Activated CD4-positive, alpha-beta T cell treated with anti-CD3 and anti-CD28 coated beads for 36 hours (primary cell): ENCODE measurements around the gene ST6GAL1. TPM values are rescaled to one million over a fixed set of nuclear protein-coding genes. Genes with fewer than 3 reads are reported as not detected.
"Not testable (repeated sequence)": the region's sequence is repeated elsewhere in the genome, so short reads cannot be mapped to it uniquely, and the experiment has no call there.

Experiments
- ATAC-seq: fragments of 200-7000 bp; cut with Tn5 transposase; one replicate; pipeline ENCODE4 v1.10.0; 2021; ENCODE audit warnings: mild to moderate bottlenecking, moderate library complexity
- CTCF ChIA-PET: fragments of 350-600 bp; sonication (Branson Sonifier 250); formaldehyde crosslinking; loops from one replicate; lab custom pipeline; 2021; ENCODE audit warnings: antibody characterized with exemption; lab: Charles Lee
- POLR2A ChIA-PET: fragments of 350-600 bp; sonication (Branson Sonifier 250); formaldehyde crosslinking; loops from one replicate; lab custom pipeline; 2021; ENCODE audit warnings: antibody characterized with exemption, inconsistent platforms; lab: Charles Lee
- DNase-seq: peaks from one replicate; pipeline ENCODE4 v3.0.0-alpha.2; 2020
- H3K27ac Mint-ChIP-seq: one replicate; pipeline ENCODE4 v1.8.0; 2021; ENCODE audit warnings: mixed read lengths
- H3K27me3 Mint-ChIP-seq: one replicate; pipeline ENCODE4 v1.8.0; 2021; ENCODE audit warnings: mixed read lengths
- H3K36me3 Mint-ChIP-seq: one replicate; pipeline ENCODE4 v1.8.0; 2021; ENCODE audit warnings: low read depth, mixed read lengths
- H3K4me1 Mint-ChIP-seq: one replicate; pipeline ENCODE4 v1.8.0; 2021; ENCODE audit warnings: mixed read lengths
- H3K4me3 Mint-ChIP-seq: one replicate; pipeline ENCODE4 v1.8.0; 2021; ENCODE audit warnings: mild to moderate bottlenecking, moderate library complexity, mixed read lengths
- H3K9me3 Mint-ChIP-seq: one replicate; pipeline ENCODE4 v1.8.0; 2021; ENCODE audit warnings: low read depth, mixed read lengths
- intact Hi-C, 2 experiments: fragments of 100-400 bp; cut with DNase I in 1 of 2; cut with micrococcal nuclease in 1 of 2; formaldehyde crosslinking; loops; one replicate each; pipeline versions ENCODE4 v1.14.2 to v1.15.1; 2022 to 2024; cut with DNase I, micrococcal nuclease
- total RNA-seq, 2 experiments: library from RNA; stranded (reverse); gene quantifications; one replicate each; pipeline ENCODE4 v1.2.3, GENCODE V29; 2021

Gene ST6GAL1
- total RNA-seq, 2 experiments from 2014 or later: 86.6 to 111 TPM

- H3K36me3 Mint-ChIP-seq: peaks cover 36% of the 10 kb centered on the region
- no peaks in the 10 kb centered on the region for H3K9me3 Mint-ChIP-seq
- ChIA-PET POLR2A (no interaction called here), CTCF (interaction anchor here (0.6 to 1.2 kb wide), 2 partner anchors 9 to 92 kb away, joined by 3 to 4 read pairs; no protein-coding TSS in a partner anchor)
- no peak overlapping the region for H3K4me3 Mint-ChIP-seq
- DNase-seq: no peak
- no peak overlapping the region for H3K27ac Mint-ChIP-seq
- ATAC-seq: no peak
- H3K27me3 Mint-ChIP-seq: no peaks in the 10 kb centered on the region
- H3K4me1 Mint-ChIP-seq: peaks cover 26% of the 10 kb centered on the region
- intact Hi-C loops: no loop called here
Observed at GRCh38 chr3:186940967-186941366, 10.6 kb downstream of the ST6GAL1 start.

GRCh38 chr3:186942168-186942567, 11.8 kb downstream of the ST6GAL1 start:
- intact Hi-C loops: no loop called here
- CTCF ChIA-PET: interaction anchor here (1.6 kb wide), 1 partner anchor 223 kb away, joined by 4 read pairs; no protein-coding TSS in a partner anchor
- no peak overlapping the region for H3K27ac Mint-ChIP-seq
- H3K36me3 Mint-ChIP-seq: peaks cover 37% of the 10 kb centered on the region
- DNase-seq (no peak), ATAC-seq (no peak)
- no peaks in the 10 kb centered on the region for H3K9me3 Mint-ChIP-seq
- H3K27me3 Mint-ChIP-seq: no peaks in the 10 kb centered on the region
- peaks cover 29% of the 10 kb centered on the region for H3K4me1 Mint-ChIP-seq
- H3K4me3 Mint-ChIP-seq: no peak overlapping the region
- POLR2A ChIA-PET: interaction anchor here (1.3 kb wide), 1 partner anchor 11 kb away, joined by 4 read pairs; no protein-coding TSS in a partner anchor

DNA sequence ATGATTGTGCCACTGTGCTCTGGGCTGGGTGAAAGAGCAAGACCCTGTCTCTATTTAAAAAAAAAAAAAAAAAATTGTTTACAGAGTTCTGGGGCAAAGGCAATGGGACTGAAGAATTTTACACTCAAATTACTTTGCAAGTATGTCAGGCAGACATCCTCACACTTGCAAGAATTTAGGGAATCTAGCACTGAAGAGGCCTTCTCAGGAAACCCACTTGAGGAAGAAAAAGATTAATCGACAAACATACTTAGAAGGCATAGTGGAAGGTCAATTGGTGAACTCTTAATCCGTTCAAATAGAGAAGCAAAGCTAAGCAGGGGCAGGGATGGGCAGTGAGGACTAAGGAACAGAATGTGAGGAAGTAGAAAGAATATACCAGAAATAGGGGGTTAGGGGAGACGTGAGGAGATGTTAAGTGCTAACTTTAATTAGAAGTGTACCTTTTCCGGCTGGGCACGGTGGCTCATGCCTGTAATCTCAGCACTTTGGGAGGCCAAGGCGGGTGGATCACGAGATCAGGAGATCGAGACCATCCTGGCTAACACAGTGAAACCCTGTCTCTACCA, 15.0 kb downstream of the ST6GAL1 start:
- DNase-seq (no peak), ATAC-seq (no peak)
- H3K4me1 Mint-ChIP-seq: peaks cover 34% of the 10 kb centered on the region
- H3K9me3 Mint-ChIP-seq: no peaks in the 10 kb centered on the region
- no peak overlapping the region for H3K4me3 Mint-ChIP-seq
- ChIA-PET CTCF (no interaction called here), POLR2A (no interaction called here)
- H3K27ac Mint-ChIP-seq: no peak overlapping the region
- intact Hi-C loops: no loop called here
- peaks cover 43% of the 10 kb centered on the region for H3K36me3 Mint-ChIP-seq
- H3K27me3 Mint-ChIP-seq: no peaks in the 10 kb centered on the region

DNA sequence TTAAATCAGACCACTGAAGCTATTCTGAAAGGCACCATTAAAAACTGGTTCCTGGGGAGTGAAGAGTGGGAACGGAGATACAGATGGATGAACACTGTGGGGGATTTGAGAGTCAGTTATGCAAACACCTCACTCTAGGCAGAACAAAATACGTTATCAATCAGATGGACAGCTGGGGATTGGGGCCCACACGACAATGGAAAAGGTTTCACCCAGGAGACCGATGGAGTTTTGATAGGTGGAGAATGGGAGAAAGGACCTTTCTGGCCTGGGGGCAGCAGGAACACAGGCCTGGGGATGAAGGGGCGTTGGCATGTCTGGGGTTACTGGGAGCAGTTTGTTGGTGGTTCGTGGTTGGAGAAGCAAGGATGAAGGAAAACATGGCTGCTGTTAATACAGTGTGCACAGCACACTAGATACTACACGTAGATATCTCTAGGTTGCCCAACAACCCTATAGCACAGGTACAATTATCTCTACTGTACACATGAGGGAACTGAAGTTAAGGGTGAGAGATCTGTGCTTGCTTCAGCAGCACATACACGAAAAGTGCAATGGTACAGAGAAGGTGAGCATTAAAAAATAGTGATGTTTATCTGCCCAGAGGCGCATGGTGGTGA, 16.5 kb downstream of the ST6GAL1 start:
- H3K36me3 Mint-ChIP-seq: peaks cover 56% of the 10 kb centered on the region
- ChIA-PET POLR2A (no interaction called here), CTCF (interaction anchor here (0.8 to 1.0 kb wide), 2 partner anchors 24 to 97 kb away, joined by 3 read pairs; no protein-coding TSS in a partner anchor)
- no peaks in the 10 kb centered on the region for H3K27me3 Mint-ChIP-seq
- intact Hi-C loops: no loop called here
- peak overlapping the region; percentile 25 for H3K27ac Mint-ChIP-seq
- DNase-seq: no peak
- ATAC-seq: no peak
- peaks cover 38% of the 10 kb centered on the region for H3K4me1 Mint-ChIP-seq
- no peak overlapping the region for H3K4me3 Mint-ChIP-seq
- H3K9me3 Mint-ChIP-seq: peaks cover 5% of the 10 kb centered on the region

- H3K36me3 Mint-ChIP-seq: peaks cover 56% of the 10 kb centered on the region
- ChIA-PET CTCF (interaction anchor here (1.2 kb wide), 2 partner anchors 11 to 17 kb away, joined by 3 to 4 read pairs; no protein-coding TSS in a partner anchor), POLR2A (no interaction called here)
- no peaks in the 10 kb centered on the region for H3K27me3 Mint-ChIP-seq
- H3K27ac Mint-ChIP-seq: no peak overlapping the region
- intact Hi-C loops: no loop called here
- peaks cover 8% of the 10 kb centered on the region for H3K9me3 Mint-ChIP-seq
- ATAC-seq (no peak), DNase-seq (no peak)
- no peak overlapping the region for H3K4me3 Mint-ChIP-seq
- peaks cover 62% of the 10 kb centered on the region for H3K4me1 Mint-ChIP-seq
Observed at GRCh38 chr3:186949281-186949982, 19.1 kb downstream of the ST6GAL1 start.

DNA sequence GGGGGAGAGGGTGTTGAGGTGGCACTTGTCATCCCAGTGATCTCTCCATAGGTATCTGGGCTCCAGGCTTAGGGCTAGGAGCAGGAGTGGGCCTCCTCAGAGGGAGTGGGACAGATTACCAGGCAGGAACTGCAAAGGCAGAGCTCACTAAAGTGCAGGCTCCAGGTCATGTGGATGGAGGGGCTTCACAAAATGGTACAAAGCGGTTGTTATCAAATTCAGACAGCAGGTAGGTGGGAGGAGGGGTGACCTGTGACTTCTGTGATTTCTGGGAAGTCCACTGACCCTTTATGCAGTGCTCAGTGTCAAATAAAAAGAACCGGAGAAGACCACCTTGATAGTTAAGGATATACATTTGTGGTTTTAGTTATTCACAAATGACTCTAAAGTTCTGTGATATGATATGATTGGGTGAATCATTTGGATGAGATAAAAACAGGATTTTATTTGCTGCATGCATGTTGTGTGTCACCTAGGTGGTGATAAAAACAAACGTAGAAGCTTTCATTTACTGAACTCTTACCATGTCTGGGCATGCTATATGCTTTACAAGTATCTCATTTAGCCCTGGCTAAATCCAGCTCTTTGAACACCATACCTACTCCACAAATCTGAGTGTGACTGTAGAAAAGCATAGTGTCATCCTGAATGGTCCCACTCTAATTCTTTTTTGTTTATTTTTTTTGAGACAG, 20.2 kb downstream of the ST6GAL1 start:
- peaks cover 11% of the 10 kb centered on the region for H3K9me3 Mint-ChIP-seq
- intact Hi-C loops: loop anchor here in 1 of 2 experiments (5.0 kb wide), 2 partner anchors 37 to 57 kb away; no protein-coding TSS in a partner anchor
- H3K36me3 Mint-ChIP-seq: peaks cover 59% of the 10 kb centered on the region
- H3K4me3 Mint-ChIP-seq: no peak overlapping the region
- DNase-seq: no peak
- peak; percentile 10 for ATAC-seq
- ChIA-PET POLR2A (interaction anchor here (1.5 kb wide), 1 partner anchor 18 kb away, joined by 5 read pairs; no protein-coding TSS in a partner anchor), CTCF (interaction anchor here (0.7 to 0.9 kb wide), 2 partner anchors 14 to 20 kb away, joined by 3 read pairs; partner anchors contain the start of gene ST6GAL1)
- peaks cover 68% of the 10 kb centered on the region for H3K4me1 Mint-ChIP-seq
- H3K27ac Mint-ChIP-seq: no peak overlapping the region
- H3K27me3 Mint-ChIP-seq: no peaks in the 10 kb centered on the region

GRCh38 chr3:186951640-186952552, 21.6 kb downstream of the ST6GAL1 start:
- DNase-seq (no peak), ATAC-seq (no peak)
- Mint-ChIP-seq H3K4me1 (peaks cover 75% of the 10 kb centered on the region), H3K36me3 (peaks cover 62% of the 10 kb centered on the region), H3K27ac (peak overlapping the region; percentile 68), H3K9me3 (peaks cover 11% of the 10 kb centered on the region), H3K4me3 (no peak overlapping the region), H3K27me3 (no peaks in the 10 kb centered on the region)
- ChIA-PET POLR2A (interaction anchor here (1.5 kb wide), 1 partner anchor 19 kb away, joined by 5 read pairs; no protein-coding TSS in a partner anchor), CTCF (interaction anchor here (0.7 kb wide), 1 partner anchor 133 kb away, joined by 3 read pairs; no protein-coding TSS in a partner anchor)
- intact Hi-C loops: loop anchor here (2.0 to 5.0 kb wide), 4 partner anchors 35 to 69 kb away; no protein-coding TSS in a partner anchor

DNA sequence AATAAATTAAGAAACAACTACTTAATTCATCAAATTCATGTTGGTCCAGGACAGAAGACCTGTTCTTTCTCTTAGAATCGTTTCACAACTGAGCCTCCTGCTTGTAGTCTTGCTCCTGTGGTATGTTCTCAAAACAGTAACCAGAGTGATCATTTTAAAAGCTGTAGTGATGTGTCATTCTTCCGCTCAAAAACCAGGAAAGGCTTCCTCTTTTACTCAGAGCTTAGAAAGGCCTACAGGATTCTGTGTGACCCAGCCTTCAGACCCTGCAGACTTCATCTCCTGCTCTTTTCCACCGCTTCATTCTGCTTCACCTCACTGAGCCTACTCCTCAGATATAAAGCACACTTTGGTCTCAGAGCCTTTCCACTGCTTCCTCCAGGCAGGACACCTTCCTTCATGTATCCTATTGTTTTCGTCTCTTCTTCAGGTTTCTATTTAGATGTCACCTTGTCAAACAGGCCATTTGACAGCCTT, 22.7 kb downstream of the ST6GAL1 start:
- Mint-ChIP-seq H3K27me3 (no peaks in the 10 kb centered on the region), H3K36me3 (peaks cover 62% of the 10 kb centered on the region), H3K9me3 (peaks cover 11% of the 10 kb centered on the region), H3K4me3 (peak overlapping the region; percentile 10), H3K27ac (peak overlapping the region; percentile 81), H3K4me1 (peaks cover 73% of the 10 kb centered on the region)
- CTCF ChIA-PET: interaction anchor here (0.7 to 0.8 kb wide), 2 partner anchors 132 to 336 kb away, joined by 3 read pairs; no protein-coding TSS in a partner anchor
- ATAC-seq (peak; percentile 90), DNase-seq (no peak)
- intact Hi-C loops: loop anchor here (1.0 to 5.0 kb wide), 5 partner anchors 21 to 70 kb away; no protein-coding TSS in a partner anchor
- POLR2A ChIA-PET: interaction anchor here (0.6 to 0.9 kb wide), 4 partner anchors 9 to 73 kb away, joined by 3 to 6 read pairs (median 3); no protein-coding TSS in a partner anchor

GRCh38 chr3:186953992-186954699, 23.8 kb downstream of the ST6GAL1 start:
- Mint-ChIP-seq H3K9me3 (peaks cover 11% of the 10 kb centered on the region), H3K36me3 (peaks cover 55% of the 10 kb centered on the region), H3K4me1 (peaks cover 67% of the 10 kb centered on the region), H3K27ac (peak overlapping the region; percentile 79)
- CTCF ChIA-PET, DNase-seq, H3K4me3 Mint-ChIP-seq, H3K27me3 Mint-ChIP-seq, POLR2A ChIA-PET, ATAC-seq: not testable (repeated sequence)
- intact Hi-C loops: loop anchor here (1.0 to 5.0 kb wide), 5 partner anchors 22 to 71 kb away; no protein-coding TSS in a partner anchor
